ENCODE measurements around the gene DEPDC1B.
"Not testable (repeated sequence)": the region's sequence is repeated elsewhere in the genome, so short reads cannot be mapped to it uniquely, and the experiment has no call there.

Gene DEPDC1B

DNA sequence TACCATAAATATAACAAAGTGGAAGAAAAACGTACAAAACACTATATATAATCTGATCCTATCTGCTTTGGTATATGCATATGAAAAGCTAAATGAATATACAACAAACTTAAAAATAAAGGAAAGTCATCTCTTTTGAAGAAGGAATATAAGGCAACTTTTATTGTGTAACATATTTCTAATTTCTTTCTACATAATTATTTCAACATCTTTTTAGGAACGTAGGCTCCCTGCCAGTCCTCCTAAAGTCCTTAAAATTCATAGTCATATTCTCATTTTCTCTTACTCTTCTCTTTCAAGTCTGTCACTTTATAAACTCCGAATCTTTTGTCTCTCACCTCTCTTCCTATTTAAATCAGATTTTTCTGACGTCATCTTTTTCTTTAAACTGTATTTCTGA, 9.6 kb downstream of the DEPDC1B start:
- DNase-seq, result no peak

DNA sequence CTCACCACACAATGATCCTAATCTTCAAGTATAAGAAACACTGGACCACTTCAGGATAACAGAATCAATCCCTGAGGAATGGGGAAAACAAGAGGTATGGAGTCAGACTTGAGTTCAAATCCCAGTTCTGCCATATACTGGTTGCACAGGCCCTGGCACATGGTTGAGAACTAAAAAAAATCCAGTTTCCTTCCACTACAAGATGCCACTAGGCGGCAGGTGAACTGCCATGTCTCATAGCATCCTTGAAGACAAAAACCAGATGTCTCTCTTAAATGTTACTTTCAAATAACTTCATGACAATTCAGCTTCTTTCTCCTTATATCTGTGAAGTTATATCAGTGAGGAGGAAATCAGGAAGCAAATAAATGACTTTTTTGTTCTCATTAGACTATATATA, 11.0 kb downstream of the DEPDC1B start:
- DNase-seq, result no peak

DNA sequence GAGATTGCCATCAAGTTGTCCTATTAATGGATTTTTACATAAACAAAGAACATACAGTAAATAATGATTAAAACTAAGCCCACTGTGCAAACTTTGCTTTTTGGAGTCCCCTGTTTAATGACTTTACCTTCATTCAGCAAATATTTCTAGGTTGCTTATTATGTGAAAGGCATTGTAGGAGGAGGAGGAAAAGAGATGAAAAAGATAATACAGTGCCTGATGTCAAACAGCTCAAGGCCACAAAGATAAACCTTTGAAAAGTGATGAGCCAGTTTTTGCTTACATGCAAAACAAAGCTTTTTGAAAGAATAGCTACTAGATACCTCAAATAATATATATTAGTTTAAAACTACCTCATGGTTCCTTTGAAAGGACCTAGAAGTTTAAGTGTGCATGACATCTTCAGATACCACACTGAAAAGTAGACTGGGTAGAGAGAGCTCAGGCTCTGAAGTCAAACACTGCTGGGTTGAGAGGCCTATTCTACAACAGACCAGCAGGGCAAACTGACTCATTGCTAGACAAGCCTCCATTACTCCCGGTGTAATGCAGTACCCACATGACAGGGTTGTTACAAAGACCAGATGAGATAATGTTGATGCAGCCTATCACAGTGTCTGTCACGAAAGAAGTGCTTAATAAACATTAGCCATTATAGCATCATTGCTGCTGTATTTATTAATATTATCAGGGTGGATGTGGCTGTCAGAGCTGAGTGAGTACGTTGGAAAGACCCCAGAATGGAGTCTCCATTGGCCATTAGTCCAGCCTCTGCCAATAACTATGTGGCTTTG, 11.8 kb downstream of the DEPDC1B start:
- peak; percentile 41 for DNase-seq

DNA sequence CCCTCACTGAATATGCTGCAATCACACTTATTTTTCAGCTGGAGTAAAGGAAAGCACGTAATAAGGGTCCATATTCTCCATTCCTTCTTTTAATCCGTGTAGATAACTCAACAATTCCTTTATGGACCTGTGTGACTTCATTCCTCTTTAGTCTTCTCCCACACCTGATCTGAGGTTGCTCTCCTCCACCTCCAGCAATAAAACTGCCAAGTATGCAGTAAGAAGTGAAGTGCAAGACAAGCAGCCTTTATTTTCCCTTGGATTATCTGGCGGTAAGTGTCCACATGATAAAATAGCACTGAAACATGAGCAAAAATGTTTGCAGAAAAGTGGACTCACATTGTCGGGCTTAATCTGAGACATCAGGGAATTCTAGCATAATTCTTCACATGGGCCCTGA, 13.8 kb downstream of the DEPDC1B start:
- no peak for DNase-seq

DNA sequence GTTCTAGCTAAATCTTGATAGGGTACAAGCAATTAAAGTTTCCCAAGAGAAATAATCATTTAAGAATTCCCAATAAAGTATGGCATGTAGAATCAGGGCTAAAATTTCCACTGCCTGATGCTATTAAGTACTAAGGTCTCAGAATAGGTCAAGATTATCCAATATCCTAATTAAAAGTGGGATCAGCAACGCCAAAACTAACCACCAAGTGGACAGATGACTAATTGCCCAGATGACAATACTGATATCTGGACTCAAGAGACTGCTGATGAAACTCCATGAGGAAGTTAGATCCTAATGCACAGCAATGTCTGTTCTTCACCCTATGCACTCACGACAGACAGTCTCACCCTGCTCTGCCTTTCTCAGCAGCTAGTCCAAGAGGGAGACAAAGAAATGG, 14.3 kb downstream of the DEPDC1B start:
- no peak for DNase-seq

DNA sequence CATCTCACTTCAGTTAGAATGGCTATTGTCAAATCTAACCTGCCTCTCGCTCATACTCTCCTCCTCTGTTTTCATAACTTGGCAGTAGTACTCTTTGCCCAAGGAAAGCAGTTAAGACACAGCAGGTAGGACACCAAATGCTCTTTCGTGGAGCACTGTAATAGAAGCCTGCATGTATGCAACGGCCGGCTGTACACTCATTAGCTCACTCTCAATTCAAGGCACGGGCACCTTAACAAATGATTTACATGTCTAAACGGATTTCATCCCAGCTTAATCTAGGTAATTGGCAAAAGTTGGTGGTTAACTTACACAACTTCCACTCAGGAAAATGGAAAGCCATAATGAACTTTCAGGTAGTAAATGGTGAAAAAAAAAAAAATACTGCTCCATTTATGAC, 14.9 kb downstream of the DEPDC1B start:
- DNase-seq, result no peak

DNA sequence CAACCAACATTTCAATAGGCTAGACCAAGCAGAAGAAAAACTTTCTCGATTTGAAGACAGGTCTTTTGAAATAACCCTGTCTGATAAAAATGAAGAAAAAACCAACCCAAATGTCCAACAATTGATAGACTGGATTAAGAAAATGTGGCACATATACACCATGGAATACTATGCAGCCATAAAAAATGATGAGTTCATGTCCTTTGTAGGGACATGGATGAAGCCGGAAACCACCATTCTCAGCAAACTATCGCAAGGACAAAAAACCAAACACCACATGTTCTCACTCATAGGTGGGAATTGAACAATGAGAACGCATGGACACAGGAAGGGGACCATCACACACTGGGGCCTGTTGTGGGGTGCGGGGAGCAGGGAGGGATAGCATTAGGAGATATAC, 18.0 kb downstream of the DEPDC1B start:
- DNase-seq, result not testable (repeated sequence)

DNA sequence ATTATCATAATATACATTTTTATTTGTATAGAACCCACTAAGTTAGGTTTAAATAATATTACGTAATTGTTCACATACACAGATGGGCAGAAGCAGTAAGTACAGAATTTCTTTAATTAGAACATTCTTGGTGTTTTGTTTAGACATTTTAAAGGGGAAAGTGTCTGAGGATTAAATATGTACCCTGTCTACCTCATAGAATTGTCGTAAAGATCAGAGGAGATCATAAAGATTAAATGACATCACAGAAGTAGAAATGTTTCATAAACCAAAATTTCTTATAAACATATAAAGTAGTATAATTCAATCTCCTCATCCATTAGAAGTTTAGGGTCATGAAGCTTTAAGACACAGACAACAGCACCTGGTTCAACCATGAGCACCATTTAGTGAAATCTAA, 20.1 kb downstream of the DEPDC1B start:
- no peak for DNase-seq

DNA sequence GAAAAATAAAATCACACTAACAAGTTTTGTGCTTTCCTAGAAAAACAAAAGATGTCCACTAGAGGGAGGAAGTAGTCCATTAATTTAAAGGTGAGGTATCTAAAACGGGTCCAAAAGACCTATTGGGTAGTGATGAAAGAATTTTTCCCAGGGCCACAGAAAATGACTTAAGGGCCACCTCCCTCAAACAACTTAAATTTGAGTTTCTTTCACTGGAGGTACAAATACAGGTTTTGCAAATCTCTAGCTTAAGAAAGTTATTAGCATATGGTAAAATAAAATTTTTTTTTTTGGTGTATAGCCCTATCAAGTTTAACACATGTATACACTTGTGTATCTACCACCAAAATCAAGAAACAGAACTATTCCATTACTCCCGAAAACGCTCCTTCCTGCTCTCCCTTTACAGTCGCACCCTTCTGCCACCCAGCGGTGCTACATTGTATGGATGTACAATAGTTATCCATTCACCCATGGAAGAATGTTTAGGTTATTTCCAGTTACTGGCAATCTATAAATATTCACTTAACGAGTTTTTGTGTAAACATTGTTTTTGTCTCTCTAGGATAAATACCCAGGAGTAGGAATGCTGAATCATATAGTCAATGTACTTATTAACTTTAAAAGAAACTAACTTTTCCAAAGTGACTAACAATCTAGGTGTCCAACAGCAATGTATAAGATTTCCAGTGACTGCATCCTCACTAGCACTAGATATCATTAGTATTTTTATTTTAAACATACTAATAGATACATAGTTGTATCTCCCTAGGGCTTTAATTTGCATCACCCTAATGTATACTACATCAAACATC, 21.9 kb downstream of the DEPDC1B start:
- peak; percentile 25 for DNase-seq

DNA sequence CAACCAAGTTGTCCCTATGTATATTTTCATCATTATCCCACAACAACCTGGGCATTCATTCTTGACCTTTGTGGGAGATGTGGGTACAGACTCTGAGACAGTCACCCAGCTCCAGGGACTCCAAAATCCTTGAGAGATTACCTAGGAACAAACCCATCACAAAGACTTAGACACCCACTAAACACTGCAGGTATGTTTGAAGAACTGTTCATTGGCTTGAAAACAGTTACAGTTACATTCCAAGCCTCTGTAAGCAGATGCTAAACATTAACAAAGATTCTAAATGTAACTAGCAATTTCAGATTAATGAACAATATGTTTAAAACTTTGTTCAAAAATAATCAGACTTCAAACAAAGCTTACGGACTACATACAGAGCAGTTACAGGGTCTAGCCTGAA, 24.7 kb downstream of the DEPDC1B start:
- DNase-seq, result no peak

DNA sequence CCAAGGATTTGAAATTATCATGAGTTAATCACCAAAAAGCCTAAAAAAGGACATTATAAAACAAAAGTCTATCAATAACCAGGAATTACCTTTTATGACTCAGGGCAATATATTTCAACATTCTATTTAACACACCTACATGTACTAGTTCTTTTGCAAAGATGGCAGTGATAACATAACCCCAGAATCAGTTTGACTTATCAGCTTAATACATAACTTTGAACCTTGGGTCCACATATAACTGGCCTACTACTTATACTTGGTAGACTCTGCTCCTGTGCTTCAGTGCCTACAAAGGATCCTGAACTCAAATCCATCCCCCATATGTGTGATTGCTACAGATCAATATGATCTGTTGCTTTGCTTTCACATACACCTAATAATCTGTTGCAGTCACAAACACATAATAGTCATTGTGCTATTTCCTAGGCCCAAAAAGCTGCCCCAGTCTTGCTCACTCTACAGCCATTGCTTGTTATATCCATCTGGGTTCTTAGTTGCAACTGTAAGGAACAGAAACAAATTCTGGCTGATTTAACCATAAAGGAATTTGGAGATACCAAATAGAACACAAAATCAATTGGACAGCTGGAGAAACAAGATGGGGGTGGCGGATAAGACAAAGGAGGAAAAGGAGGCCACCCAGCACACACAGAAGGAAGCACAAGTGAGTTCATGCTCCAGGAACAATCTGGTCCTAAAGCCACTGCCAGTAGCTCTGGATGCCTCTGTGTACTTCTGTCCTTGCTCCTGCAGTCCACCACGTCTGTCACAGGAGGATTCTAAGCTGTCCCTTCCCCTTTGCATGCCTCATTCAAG, 25.5 kb downstream of the DEPDC1B start:
- DNase-seq, result no peak

DNA sequence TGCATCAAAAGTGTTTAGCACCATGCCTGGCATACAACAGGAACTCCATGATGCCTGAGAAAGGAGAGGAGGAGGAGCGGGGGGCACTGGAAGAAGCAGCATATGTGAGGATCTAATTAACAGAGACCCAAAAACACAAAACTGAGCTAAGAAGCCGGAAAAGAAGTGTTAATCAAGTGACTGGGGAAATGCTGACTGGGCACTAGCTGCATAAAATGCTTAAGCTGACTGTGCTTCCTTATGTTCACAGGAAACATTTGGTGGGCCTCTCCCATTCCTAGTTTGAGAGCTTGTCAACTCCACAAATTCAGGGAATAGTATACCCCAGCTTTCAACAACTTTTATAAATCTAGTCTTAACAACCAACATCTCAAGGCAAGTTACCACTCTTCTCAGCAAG, 26.6 kb downstream of the DEPDC1B start:
- no peak for DNase-seq

DNA sequence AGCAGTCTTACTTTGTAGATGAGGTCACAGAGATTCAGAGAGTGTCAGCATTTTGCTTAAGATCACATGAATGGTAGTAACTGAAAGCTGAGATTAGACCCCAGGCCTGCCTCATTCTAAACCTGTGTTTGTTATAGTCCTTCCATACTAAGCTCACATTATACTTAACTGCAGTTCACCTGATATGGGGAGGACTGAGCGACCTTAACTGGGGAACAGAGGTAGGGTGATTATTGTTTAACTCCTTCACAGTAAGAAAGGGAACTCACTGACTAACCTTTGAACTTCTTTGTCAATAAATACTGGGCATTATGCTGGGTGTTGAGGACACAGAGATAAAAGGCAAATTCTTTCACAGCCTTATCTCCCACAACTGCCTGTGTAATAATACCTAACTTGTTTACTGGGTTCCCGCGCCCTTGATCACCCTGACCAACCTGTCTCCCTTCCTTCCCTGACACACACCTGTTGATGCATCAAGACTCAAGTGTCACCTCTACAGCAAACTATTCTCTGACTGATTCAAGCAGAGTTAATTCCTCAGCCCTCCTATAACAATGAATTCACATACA, 27.2 kb downstream of the DEPDC1B start:
- DNase-seq, result no peak

DNA sequence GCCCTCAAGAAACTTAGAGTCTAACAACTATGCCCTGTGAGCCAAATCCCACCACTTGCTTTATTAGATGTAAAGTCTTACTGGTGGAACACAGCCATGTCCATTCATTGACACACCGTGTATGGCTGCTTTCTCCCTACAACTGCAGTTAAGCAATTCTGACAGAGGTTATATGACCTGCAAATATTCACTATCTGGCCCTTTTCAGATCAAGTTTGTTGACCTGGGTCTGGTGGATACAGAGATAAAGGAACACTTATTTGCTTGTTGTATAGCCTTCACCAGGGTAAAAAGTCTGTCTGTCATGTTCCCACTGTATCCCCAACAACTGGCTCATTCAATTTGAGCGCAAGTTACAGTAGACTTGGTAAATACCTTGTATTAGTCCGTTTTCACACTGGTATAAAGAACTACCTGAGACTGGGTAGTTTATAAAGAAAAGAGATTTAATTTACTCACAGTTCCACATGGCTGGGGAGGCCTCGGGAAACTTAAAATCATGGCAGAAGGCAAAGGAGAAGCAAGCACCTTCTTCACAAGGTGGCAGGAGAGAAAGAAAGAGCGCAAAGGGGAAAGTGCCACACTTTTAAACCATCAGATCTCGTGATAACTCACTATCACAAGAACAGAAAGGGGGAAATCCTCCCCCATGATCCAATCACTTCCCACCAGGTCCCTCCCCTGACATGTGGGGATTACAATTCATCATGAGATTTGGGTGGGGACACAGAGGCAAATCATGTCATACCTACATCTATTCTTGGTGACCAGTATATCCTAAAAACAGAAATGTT, 27.9 kb downstream of the DEPDC1B start:
- no peak for DNase-seq

DNA sequence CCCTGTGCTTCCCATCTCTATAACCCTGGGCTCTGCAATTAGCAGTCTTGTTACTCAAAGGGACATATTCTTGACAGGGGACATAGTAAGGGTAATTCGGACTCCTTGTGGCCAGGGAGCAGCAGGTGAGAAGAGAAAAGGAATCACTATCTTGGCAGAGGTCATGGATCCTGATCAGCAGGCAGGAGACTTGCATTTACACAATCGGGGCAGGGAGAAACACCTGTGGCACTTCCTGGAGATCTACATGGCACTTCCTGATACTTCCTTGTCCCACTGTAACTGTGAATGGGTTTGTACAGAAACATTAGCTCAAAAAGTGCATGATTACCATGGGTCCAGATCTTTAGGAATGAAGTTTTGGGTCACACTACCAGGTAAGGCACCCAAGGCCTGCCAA, 29.2 kb downstream of the DEPDC1B start:
- DNase-seq, result no peak

DNA sequence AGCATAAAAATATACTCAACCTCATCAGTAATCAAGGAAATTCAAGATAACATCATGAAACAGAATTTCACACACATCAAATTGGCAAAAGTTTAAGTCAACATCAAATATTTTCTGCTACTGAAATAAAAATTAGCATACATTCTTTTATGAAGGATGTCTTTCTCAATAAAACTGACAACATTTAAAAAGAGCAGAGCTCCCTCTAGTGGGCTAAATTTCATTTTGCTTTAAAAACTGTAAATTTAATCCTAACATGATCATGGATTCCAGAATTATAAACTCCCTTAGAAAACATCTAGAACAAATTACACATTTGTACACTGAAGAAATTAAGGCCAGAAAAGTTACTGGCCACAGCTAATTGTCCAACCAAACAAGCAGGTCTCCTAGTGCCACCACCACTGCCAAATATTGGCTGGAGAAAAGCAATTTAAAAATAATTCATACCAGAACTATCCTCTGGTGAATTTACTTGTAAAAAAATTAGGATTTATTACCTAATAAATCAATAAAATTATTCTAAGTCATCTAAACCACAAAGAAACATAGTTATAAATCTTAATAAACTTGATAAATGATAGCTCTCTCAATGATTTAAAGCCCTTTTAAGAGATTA, 31.2 kb downstream of the DEPDC1B start:
- DNase-seq, result no peak

DNA sequence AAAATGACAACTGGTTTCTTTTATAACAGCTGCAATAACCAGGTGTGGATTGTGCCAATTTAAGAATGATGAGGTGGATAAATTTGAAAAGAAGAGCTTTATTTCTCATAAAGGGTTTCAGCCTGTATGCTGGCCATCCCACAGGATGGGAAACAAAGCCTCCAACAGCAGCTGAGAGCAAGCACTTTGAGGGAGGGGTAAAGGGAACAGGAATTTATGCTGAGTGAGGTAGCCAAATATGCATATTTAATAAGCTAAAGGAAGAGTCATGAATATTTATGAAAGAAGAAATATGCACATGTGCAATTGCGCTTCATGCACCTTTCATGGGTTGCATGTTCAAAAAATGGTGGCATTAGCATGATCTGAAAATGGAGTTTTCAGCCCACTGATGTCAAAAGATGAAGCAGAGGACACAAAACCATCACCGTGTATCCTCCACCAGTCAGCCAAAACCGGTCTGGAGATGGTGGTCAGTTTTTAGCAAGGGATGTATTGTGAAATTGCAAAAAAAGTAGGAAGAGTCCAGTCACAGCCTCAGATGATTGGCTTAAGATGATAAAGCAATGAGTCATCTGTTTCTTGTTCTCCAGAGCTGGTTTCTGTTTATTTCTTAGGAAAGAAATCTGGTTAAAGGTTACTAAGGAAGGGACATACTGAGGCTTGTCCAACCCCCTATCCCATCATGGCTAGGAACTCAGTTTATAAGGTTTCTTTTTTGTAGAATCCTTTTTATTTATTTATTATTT, 47.9 kb downstream of the DEPDC1B start:
- DNase-seq, result no peak

DNA sequence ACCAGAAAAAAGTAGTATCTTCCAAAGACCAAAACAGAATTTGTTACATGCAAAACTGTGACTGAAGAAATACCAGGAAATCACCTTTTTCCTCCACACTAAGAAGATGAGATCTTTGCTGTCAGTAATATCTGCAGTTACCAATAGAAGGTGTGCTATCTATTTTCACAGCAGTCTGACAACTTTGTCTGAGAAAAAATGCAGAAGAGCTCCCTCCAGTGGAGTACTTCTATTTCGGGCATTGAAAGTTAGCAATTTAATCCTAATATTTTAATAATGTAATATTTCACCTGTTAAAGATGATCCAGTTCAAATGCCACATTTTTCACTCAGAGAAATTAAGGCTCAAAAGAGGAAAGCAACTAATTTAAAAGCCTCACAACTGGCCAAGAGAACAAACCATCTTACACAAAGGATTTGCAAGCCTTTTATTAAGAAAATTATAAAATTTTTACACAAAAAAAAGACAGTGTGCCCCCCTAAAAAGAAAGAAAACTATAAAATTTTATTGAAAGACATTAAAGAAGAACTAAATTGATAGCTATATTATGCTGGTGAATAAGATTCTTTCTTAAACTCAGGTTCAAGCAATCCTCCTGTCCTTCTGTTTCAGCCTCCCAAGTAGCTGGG, 50.6 kb downstream of the DEPDC1B start:
- peak; percentile 2 for DNase-seq

DNA sequence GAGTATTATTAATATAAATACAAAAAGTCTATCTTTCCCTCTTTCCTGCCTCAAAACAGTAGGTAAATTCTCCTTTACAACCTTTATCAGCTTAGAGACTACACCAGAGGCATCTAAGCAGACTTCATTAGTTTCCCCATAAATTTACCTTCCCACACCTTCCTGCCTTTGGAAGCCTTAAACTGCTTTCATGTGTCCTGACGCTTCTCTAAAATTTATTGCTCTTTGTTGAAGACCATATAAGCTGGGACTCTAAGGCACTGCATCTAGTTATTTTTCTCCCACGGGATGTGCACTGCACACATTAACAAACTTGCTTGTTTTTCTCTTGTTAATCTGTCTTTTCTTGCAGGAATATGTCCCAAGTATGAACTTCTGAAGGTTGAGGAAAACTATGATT, 51.8 kb downstream of the DEPDC1B start:
- no peak for DNase-seq

DNA sequence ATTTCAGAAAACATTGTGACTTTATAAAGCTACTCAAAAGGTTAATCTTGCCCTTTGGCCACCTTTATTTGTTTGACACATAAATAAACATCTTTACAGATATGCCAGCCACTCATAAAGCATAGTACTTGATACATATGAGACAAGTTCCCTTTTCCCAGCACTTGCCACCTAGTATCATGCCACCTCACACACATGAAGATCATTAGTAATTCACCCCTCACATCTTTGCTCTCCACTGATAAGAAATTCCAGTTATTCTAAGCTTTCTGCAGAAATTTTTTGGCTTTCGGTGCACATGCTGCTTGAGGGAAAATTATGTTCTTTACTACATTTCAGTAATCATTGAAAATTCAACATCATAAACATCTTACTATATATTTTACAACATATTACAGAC, 59.1 kb downstream of the DEPDC1B start:
- no peak for DNase-seq

DNA sequence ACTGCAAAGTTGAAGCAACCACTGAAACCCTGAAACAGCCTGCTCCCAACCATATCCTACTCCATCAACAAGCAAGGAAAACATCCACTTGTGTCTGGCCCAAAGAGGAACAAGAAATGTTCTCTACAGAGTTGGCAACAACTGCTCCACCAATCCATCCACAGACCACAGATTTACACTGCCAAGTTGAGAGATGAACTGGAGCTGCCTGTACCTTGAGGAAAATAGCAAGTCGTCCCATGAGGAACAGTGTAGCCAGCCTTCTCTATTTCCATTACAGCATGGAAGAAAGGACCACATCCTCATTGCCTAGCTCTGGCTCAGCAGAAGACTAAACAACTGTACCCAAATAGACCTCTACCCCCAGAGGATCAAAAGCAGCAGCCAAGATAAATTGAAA, 60.4 kb downstream of the DEPDC1B start:
- no peak for DNase-seq
